Glutamatergic neuron (in vitro differentiated cells): Measurements from ENCODE around the gene UPF3A. TPM values are rescaled to one million over a fixed set of nuclear protein-coding genes. Genes with fewer than 3 reads are reported as not detected.
"Not testable (repeated sequence)": the region's sequence is repeated elsewhere in the genome, so short reads cannot be mapped to it uniquely, and the experiment has no call there.

Source experiments
- DNase-seq: peaks from one replicate; pipeline ENCODE4 v3.0.0; 2022
- H3K27ac Mint-ChIP-seq: one replicate; pipeline ENCODE4 v1.8.0; 2020; ENCODE audit warnings: mild to moderate bottlenecking, mixed read lengths, inconsistent platforms; ENCODE audit not compliant: unreplicated experiment
- H3K27me3 Mint-ChIP-seq: one replicate; pipeline ENCODE4 v1.8.0; 2020; ENCODE audit warnings: mild to moderate bottlenecking, moderate library complexity, mixed read lengths, inconsistent platforms; ENCODE audit not compliant: unreplicated experiment
- H3K36me3 Mint-ChIP-seq: one replicate; pipeline ENCODE4 v1.8.0; 2020; ENCODE audit warnings: mild to moderate bottlenecking, mixed read lengths, inconsistent platforms; ENCODE audit not compliant: unreplicated experiment
- H3K4me1 Mint-ChIP-seq: one replicate; pipeline ENCODE4 v1.8.0; 2020; ENCODE audit warnings: mild to moderate bottlenecking, low read depth, mixed read lengths, inconsistent platforms; ENCODE audit not compliant: unreplicated experiment
- H3K4me3 Mint-ChIP-seq: one replicate; pipeline ENCODE4 v1.8.0; 2020; ENCODE audit warnings: mild to moderate bottlenecking, mixed read lengths, inconsistent platforms; ENCODE audit not compliant: unreplicated experiment
- H3K9me3 Mint-ChIP-seq: one replicate; pipeline ENCODE4 v1.8.0; 2020; ENCODE audit warnings: mild to moderate bottlenecking, moderate library complexity, mixed read lengths, inconsistent platforms; ENCODE audit not compliant: unreplicated experiment
- CTCF ChIP-seq: fragments of 200-600 bp; sonication (generic); IDR thresholded peaks from one replicate; pipeline ENCODE4 v1.5.0; 2021; ENCODE audit not compliant: partially characterized antibody, unreplicated experiment
- total RNA-seq: library from RNA; stranded (reverse); fragmentation: NEBNext Ultra II Directional; extraction: Animal tissue kit (Norgen Biotek cat#: 25700); gene quantifications from one replicate; pipeline ENCODE4 v1.2.1, GENCODE V29; 2021; ENCODE audit not compliant: unreplicated experiment

UPF3A gene
- total RNA-seq, 1 donor from 2014 or later, result 108 TPM

- no peaks in the 10 kb centered on the region for H3K9me3 Mint-ChIP-seq
- no peaks in the 10 kb centered on the region for H3K27me3 Mint-ChIP-seq
- no peak for TF ChIP-seq CTCF
- no peaks in the 10 kb centered on the region for H3K36me3 Mint-ChIP-seq
- H3K4me1 Mint-ChIP-seq, result peaks cover 3% of the 10 kb centered on the region
- no peak overlapping the region for H3K27ac Mint-ChIP-seq
- H3K4me3 Mint-ChIP-seq, result no peak overlapping the region
- no peak for DNase-seq
Observed at GRCh38 chr13:114330086-114330485, 48.7 kb downstream of the UPF3A start.

GRCh38 chr13:114333881-114334280 lies 52.5 kb downstream of the UPF3A start:
- H3K27me3 Mint-ChIP-seq, H3K27ac Mint-ChIP-seq, DNase-seq, H3K4me3 Mint-ChIP-seq, H3K4me1 Mint-ChIP-seq, H3K9me3 Mint-ChIP-seq, H3K36me3 Mint-ChIP-seq: not testable (repeated sequence)

GRCh38 chr13:114334305-114335053 lies 53.1 kb downstream of the UPF3A start:
- no peaks in the 10 kb centered on the region for H3K4me1 Mint-ChIP-seq
- H3K4me3 Mint-ChIP-seq, result no peak overlapping the region
- no peaks in the 10 kb centered on the region for H3K27me3 Mint-ChIP-seq
- no peak overlapping the region for H3K27ac Mint-ChIP-seq
- no peak for DNase-seq
- peaks cover 4% of the 10 kb centered on the region for H3K36me3 Mint-ChIP-seq
- TF ChIP-seq CTCF, result no peak
- H3K9me3 Mint-ChIP-seq, result no peaks in the 10 kb centered on the region

- DNase-seq, H3K9me3 Mint-ChIP-seq, H3K4me1 Mint-ChIP-seq, H3K36me3 Mint-ChIP-seq, H3K4me3 Mint-ChIP-seq, H3K27ac Mint-ChIP-seq, H3K27me3 Mint-ChIP-seq: not testable (repeated sequence)
Observed at GRCh38 chr13:114336457-114336856, 55.1 kb downstream of the UPF3A start.

- H3K4me1 Mint-ChIP-seq, result no peaks in the 10 kb centered on the region
- no peak for DNase-seq
- no peak overlapping the region for H3K4me3 Mint-ChIP-seq
- peaks cover 4% of the 10 kb centered on the region for H3K36me3 Mint-ChIP-seq
- H3K27me3 Mint-ChIP-seq, result no peaks in the 10 kb centered on the region
- no peak for TF ChIP-seq CTCF
- H3K9me3 Mint-ChIP-seq, result peaks cover 1% of the 10 kb centered on the region
- no peak overlapping the region for H3K27ac Mint-ChIP-seq
Observed at GRCh38 chr13:114338959-114339358, 57.6 kb downstream of the UPF3A start.

GRCh38 chr13:114339857-114340534 lies 58.6 kb downstream of the UPF3A start:
- peaks cover 1% of the 10 kb centered on the region for H3K9me3 Mint-ChIP-seq
- H3K27me3 Mint-ChIP-seq, result no peaks in the 10 kb centered on the region
- peak; percentile 20 for TF ChIP-seq CTCF

More at GRCh38 chr13:114339857-114340534, 58.6 kb downstream of the UPF3A start:
- Mint-ChIP-seq H3K4me1 (no peaks in the 10 kb centered on the region), H3K27ac (no peak overlapping the region), H3K36me3 (peaks cover 4% of the 10 kb centered on the region), H3K4me3 (no peak overlapping the region)
- no peak for DNase-seq
